PFSK-1 (cell line): ENCODE data around the gene EPB42.

Source experiments
- FOXP2 ChIP-seq: optimal IDR thresholded peaks from 2 replicates; pipeline ENCODE3; 2011; ENCODE audit warnings: borderline replicate concordance, control low read depth, inconsistent platforms; ENCODE audit not compliant: insufficient read depth; ENCODE audit errors: extremely low read length, extremely low read depth
- POLR2AphosphoS5 ChIP-seq: IDR thresholded peaks from 2 replicates; pipeline ENCODE4 v1.6.1; 2012; ENCODE audit warnings: low read depth, mild to moderate bottlenecking, control low read depth, low read length, moderate library complexity
- SIN3A ChIP-seq: IDR thresholded peaks from 2 replicates; pipeline ENCODE4 v1.6.1; 2012; ENCODE audit warnings: mild to moderate bottlenecking, low read length, moderate library complexity, borderline replicate concordance; ENCODE audit not compliant: insufficient read depth
- TAF1 ChIP-seq: IDR thresholded peaks from 2 replicates; pipeline ENCODE4 v1.6.1; 2012; ENCODE audit warnings: low read length, control low read depth, borderline replicate concordance; ENCODE audit not compliant: insufficient read depth
- TF ChIP-seq, protein P1 (sequence below), 2 experiments: IDR thresholded peaks; 2 replicates each; pipeline versions ENCODE4 v1.6.1 to v1.8.0; 2011 to 2012; ENCODE audit warnings: low read depth in 2 of 2, low read length in 2 of 2, control low read depth in 1 of 2, inconsistent platforms in 1 of 2, mild to moderate bottlenecking in 1 of 2, moderate library complexity in 1 of 2; ENCODE audit not compliant: insufficient read depth in 1 of 2

The EPB42 gene

DNA sequence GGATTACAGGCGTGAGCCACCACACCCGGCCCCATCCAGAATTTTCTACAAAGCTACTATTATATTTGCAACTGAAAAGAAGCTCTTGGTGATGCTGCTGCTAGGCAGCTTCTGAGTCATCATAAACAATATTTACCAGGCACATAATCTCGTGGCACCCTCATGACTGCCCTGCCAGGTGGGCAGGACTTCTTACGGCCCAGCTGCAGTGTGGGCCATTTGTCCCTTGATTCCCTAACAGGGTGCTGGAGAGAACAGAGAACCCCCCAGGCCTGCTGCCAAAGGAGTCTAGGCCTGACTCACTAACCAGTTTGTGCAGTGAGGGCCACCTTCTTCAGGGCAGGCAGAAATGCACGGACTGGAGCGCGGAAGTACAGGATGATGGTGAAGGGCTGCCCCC, 4.9 kb downstream of the EPB42 start:
- TF ChIP-seq TAF1: no peak
- TF ChIP-seq FOXP2: no peak
- TF ChIP-seq SIN3A: no peak
- TF ChIP-seq POLR2AphosphoS5: no peak
- TF ChIP-seq, protein P1, sequence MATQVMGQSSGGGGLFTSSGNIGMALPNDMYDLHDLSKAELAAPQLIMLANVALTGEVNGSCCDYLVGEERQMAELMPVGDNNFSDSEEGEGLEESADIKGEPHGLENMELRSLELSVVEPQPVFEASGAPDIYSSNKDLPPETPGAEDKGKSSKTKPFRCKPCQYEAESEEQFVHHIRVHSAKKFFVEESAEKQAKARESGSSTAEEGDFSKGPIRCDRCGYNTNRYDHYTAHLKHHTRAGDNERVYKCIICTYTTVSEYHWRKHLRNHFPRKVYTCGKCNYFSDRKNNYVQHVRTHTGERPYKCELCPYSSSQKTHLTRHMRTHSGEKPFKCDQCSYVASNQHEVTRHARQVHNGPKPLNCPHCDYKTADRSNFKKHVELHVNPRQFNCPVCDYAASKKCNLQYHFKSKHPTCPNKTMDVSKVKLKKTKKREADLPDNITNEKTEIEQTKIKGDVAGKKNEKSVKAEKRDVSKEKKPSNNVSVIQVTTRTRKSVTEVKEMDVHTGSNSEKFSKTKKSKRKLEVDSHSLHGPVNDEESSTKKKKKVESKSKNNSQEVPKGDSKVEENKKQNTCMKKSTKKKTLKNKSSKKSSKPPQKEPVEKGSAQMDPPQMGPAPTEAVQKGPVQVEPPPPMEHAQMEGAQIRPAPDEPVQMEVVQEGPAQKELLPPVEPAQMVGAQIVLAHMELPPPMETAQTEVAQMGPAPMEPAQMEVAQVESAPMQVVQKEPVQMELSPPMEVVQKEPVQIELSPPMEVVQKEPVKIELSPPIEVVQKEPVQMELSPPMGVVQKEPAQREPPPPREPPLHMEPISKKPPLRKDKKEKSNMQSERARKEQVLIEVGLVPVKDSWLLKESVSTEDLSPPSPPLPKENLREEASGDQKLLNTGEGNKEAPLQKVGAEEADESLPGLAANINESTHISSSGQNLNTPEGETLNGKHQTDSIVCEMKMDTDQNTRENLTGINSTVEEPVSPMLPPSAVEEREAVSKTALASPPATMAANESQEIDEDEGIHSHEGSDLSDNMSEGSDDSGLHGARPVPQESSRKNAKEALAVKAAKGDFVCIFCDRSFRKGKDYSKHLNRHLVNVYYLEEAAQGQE (IDR thresholded peaks at IDR 0.05; ENCODE audit: insufficient read depth in 1 of 2, low read depth in 2 of 2, low read length in 2 of 2): no peak

DNA sequence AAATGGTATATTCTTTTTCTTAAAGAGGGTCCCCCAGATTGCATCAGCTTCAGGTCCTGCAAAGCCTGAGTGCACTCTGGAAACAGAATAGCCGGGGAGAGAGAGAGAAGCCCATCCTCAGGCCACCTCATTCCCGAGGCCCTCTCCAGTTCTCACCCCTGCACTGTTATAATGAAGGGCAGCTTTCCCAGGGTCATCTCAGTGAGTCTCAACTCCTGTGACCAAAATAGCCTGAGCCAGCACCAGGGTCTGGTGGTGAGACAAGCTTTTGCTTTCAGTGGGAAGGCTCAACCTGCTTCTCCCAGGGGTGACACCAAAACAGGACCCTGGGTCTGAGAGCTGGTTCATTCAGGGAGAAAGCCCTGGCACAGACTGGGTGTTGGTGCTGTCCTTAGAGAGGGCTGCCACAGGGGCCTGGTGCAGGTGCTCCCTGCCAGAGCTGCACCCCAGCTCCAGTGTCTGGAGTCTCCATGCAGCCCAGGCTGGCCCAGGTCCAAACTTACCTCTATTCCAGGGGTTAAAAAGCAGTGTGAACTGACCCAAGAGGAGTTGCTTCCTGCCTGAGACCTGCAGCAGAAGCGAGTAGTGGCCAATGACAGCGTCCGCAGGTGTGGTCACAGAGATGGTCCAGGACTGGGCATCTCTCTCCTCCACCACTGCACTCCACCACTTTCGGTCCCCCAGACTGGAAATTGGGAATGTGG, 6.1 kb downstream of the EPB42 start:
- TF ChIP-seq, protein P1 (IDR thresholded peaks at IDR 0.05; ENCODE audit: insufficient read depth in 1 of 2, low read depth in 2 of 2, low read length in 2 of 2): no peak
- TF ChIP-seq FOXP2 (no peak), TAF1 (no peak), SIN3A (no peak), POLR2AphosphoS5 (no peak)

DNA sequence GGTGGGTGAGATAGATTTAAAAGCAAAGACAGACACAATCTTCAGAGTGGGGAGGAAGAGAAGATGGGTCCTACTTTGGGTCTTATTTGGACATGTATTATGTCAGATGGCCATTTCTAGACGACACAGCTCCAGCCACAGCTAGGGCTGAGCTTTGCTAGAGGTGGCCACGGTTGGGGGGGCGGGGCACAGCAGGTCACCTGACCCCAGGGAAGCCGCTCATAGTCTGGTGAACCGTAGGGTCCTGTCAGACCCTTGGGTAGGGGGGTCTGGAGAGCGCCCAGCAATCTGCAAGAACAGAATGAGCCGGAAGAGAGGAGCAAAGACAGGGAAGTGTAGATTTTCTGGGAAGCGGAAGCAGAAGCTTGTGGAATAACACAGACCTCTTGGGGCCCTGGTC, 6.6 kb downstream of the EPB42 start:
- TF ChIP-seq, protein P1 (IDR thresholded peaks at IDR 0.05; ENCODE audit: insufficient read depth in 1 of 2, low read depth in 2 of 2, low read length in 2 of 2): no peak
- TF ChIP-seq FOXP2 (no peak), SIN3A (no peak)

DNA sequence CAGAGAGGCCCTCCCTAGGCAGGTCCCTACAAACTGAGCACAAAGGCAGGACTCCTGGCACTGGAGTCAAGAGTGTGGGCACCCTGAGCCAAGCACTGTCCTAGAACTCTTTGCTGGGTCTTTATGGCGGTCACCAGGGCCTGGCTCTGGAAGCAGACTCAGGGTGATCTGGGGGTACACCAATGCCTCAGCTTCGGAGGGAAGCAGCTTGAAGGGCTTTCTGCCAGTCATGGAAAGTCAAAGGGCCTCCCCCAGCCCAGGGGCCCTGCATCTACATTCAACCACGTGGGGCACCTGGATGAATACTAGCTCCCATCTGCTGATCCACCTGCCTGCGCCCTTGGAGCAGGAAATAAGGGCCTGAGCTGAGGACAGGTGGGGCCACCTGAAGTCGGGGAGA, 7.4 kb downstream of the EPB42 start:
- TF ChIP-seq POLR2AphosphoS5 (no peak), TAF1 (no peak), FOXP2 (no peak), SIN3A (no peak)
- TF ChIP-seq, protein P1 (IDR thresholded peaks at IDR 0.05; ENCODE audit: insufficient read depth in 1 of 2, low read depth in 2 of 2, low read length in 2 of 2): no peak

DNA sequence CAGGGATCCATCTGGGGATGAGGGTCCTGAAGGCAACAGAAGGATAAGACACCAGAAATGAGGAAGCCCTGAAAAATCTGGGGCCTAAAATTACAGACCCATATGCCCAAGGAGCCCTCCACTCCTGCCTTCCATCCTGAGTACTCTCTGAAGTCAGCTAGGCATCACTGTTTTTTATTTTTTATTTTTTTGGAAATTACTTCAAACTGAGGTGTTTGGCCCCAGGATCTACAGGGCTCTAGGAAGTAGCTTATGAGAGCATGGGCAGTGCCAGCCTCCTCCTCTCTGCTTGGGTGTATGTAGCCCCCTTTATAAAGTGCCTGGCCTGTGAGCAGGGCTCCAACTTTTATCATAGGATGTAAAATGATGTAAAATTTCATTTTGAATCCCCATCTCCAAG, 7.9 kb downstream of the EPB42 start:
- no peak for TF ChIP-seq FOXP2
- no peak for TF ChIP-seq POLR2AphosphoS5
- TF ChIP-seq SIN3A: no peak
- TF ChIP-seq, protein P1 (IDR thresholded peaks at IDR 0.05; ENCODE audit: insufficient read depth in 1 of 2, low read depth in 2 of 2, low read length in 2 of 2): no peak
- no peak for TF ChIP-seq TAF1
